GM18858 (cell line): ENCODE data around the gene CD209.
"Not testable (repeated sequence)": the region's sequence is repeated elsewhere in the genome, so short reads cannot be mapped to it uniquely, and the experiment has no call there.

Source experiments
- ATAC-seq: cut with Tn5 transposase; IDR thresholded peaks from one replicate; pipeline ENCODE4 v1.9.1; 2021; ENCODE audit not compliant: unreplicated experiment

Gene CD209

GRCh38 chr19:7771072-7771471 lies 23.7 kb upstream of the CD209 start:
- ATAC-seq, result no peak

DNA sequence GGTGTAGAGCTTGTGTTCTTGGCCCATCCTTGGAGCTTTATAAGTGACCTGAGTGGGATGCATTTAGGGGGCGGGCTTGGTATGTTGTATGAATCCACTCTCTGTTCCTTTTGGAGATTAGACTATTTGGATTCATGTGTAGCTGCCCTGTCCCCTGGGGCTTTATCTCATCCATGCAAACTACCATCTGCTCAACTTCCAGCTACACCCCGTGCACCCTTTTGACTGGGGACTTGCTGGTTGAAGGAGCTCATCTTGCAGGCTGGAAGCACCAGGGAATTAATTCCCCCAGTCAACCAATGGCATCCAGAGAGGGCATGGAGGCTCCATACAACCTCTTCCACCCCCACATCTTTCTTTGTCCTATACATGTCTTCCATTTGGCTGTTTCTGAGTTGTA lies 21.8 kb upstream of the CD209 start:
- no peak for ATAC-seq

GRCh38 chr19:7767487-7767886 lies 20.2 kb upstream of the CD209 start:
- ATAC-seq, result no peak

- ATAC-seq, result no peak
Observed at GRCh38 chr19:7766535-7766934, 19.2 kb upstream of the CD209 start.

DNA sequence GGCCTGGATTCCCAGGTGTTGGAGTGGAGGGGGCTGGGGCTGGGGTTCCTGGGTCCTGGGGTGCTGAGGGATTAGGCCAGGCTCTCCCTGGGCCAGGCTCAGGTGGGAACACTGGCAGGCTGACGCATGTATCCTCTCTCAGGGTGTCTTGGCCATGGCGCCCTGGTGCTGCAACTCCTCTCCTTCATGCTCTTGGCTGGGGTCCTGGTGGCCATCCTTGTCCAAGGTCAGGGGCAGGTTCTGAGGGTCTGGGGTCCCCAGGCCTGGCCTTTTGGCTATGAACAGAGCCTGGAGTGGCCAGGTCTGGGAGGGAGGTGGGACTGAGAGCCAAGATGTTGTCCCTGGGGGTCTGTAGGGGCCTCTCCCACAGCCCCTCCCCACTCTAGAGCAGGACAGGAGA lies 17.7 kb upstream of the CD209 start:
- not testable (repeated sequence) for ATAC-seq

- ATAC-seq, result not testable (repeated sequence)
Observed at GRCh38 chr19:7764157-7764556, 16.8 kb upstream of the CD209 start.

DNA sequence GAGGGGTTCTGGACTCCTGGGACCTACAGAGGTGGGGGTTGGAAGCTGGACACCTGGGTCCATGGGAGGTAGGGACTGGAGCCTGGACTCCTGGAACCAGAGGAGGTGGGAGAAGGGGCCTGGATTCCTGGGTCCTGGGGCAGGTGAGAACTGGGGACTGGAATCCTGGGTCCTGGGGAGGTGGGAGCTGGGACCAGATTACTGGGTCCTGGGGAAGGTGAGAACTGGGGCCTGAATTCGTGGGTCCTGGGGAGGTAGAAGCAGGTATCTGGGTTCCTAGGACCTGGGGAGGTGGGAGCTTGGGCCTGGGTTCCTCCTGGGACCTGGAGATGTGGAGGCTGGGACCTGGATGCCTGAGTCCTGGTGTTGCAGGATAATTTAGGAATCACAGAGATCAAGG lies 16.4 kb upstream of the CD209 start:
- ATAC-seq, result no peak

- ATAC-seq, result no peak
Observed at GRCh38 chr19:7762719-7763293, 15.5 kb upstream of the CD209 start, which contains the start of gene CLEC4M. TSS of gene CLEC4M (plus strand) at chr19:7763243. CDS start at chr19:7763267, 24 bp downstream.

DNA sequence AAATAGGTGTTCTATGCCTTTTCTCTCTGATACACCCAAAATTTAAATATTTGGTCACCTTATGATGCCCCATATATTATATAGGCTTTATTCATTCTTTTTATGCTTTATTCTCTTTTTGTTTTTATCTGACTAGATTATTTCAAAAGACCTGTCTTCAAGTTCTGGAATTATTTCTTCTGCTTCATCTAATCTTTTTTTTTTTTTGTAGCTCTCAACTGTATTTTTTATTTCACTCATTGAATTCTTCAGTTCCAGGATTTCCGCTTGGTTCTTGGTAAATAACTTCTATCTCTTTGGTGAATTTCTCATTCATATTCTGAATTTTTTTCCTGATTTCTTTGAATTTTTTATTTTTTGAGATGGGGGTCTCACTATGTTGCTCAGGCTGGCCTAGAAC lies 11.8 kb upstream of the CD209 start:
- no peak for ATAC-seq

GRCh38 chr19:7757358-7757757 lies 10.0 kb upstream of the CD209 start:
- ATAC-seq, result no peak

- no peak for ATAC-seq
Observed at GRCh38 chr19:7756258-7756657, 8.9 kb upstream of the CD209 start.

- no peak for ATAC-seq
Observed at GRCh38 chr19:7751157-7751783, 3.9 kb upstream of the CD209 start.

DNA sequence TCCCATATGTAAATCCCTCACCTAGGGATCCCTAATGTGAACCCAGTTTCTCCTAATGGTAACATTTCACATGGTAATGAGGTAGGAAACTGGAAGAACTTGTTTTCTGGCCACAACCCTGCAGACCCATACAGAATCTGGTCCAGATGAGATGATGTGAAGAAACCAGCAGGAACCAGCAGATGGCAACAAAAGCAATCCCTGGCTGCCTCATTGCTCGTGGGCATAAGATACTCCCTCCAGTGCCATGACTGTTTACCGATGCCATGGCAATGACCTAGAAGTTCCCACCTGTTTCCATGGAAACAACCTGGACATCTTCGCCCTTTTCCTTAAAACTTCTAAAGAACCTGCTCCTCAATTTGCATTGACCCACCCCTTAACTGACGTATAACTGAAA lies 1.4 kb upstream of the CD209 start:
- ATAC-seq, result no peak

DNA sequence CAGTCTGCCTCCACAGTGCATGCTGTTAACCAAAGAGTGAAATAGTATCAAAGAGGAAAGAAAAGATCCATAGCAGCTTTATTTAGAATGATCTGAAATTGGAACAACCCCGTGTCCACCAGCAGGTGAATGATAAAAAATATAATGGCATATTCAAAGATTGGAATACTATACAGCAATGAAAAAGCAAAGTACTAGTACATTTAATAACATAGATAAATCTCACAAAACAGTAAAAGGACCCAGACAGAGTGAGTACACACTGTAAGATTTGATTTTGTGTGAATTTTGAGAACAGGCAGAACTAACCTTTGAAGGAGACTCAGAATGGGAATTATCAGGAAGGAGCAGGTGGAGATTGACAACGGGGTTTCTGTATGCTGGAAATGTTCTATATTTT lies 837 bp upstream of the CD209 start:
- ATAC-seq, result no peak

DNA sequence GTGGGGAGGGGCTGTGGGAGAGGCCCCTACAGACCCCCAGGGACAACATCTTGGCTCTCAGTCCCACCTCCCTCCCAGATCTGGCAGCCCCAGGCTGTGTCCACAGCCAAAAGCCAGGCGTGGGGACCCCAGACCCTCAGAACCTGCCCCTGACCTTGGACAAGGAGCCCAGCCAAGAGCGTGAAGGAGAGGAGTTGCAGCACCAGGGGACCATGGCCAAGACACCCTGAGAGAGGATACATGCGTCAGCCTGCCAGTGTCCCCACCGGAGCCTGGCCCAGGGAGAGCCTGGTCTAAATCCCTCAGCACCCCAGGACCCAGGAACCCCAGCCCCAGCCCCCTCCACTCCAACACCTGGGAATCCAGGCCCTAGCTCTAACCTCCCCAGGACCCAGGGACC lies 1.0 kb downstream of the CD209 start:
- ATAC-seq, result not testable (repeated sequence)

DNA sequence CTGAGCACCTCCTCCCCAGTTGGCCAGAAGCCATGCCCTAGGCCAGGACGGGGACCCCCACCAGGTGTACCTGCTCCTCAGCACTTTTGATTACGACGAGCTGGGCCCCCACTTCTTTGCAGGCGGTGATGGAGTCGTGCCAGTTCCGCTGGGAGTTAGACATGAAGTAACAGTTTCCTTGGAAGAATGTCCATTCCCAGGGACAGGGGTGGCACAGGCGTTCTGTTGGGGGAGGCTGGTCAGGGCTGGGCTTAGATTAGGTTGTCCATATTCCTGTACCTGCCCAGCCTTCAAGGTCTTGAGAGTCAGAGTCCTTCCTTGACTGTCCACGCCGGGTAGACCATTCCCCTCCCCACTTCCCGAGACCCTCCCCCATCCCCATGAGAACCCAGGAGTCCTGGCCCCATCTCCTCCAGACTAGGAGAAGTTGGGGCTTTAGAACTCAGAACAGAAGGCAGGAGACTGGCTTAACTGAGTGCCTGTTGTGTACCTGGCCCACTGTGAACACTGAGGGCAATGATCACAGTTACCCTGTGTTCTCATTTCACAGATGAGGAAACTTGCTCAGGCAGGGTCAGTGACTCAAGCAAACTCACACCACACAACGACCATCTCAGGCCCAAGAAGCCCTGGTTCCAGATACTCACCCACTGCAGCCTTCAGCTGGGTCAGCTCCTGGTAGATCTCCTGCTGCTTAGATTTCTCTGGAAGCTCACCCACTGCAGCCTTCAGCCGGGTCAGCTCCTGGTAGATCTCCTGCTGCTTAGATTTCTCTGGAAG lies 2.3 kb downstream of the CD209 start:
- ATAC-seq, result no peak

GRCh38 chr19:7744199-7744786 lies 3.0 kb downstream of the CD209 start:
- ATAC-seq, result no peak

GRCh38 chr19:7743425-7743841 lies 3.9 kb downstream of the CD209 start:
- ATAC-seq, result no peak

DNA sequence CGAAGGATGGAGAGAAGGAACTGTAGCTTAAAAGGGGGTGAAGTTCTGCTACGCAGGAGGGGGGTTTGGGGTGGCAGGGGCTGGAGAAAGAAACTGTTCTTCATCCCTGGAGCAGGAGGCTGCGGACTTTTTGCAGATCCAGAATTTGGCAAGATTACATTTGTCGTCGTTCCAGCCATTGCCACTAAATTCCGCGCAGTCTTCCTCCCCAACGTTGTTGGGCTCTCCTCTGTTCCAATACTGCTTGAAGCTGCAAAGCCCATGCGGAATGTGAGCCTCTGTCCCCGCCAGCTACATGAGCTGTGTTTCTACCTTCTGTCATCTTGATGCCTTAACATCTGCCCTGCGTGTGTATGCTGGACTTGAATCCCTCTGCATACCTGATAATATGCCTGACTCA lies 4.3 kb downstream of the CD209 start:
- no peak for ATAC-seq

GRCh38 chr19:7742575-7742974 lies 4.8 kb downstream of the CD209 start:
- ATAC-seq, result no peak

DNA sequence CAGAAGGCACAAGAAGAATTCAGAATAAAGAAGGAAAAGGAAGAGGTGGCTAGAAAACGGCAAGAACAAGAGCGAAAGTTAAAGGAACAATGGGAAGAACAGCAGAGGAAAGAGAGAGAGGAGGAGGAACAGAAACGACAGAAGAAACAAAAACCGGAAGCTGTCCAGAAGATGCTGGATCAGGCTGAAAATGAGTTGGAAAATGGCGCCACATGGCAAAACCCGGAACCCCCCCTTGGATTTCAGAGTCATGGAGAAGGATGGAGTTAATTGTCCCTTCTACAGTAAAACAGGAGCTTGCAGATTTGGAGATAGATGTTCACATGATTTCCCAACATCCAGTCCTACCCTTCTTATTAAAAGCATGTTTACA lies 6.7 kb downstream of the CD209 start:
- no peak for ATAC-seq
